Activated T-helper 2 cell treated with anti-CD3 and anti-CD28 coated beads, Interferon-gamma antibody, Interleukin-2, Interleukin-4, amounts not matched to agents 10 μg/mL and 5 μg/mL and 100 μg/mL, durations not matched to agents 14 hours and 24 hours and 36 hours (primary cell): ENCODE data around the gene ATXN2L. TPM values are rescaled to one million over a fixed set of nuclear protein-coding genes. Genes with fewer than 3 reads are reported as not detected.
"Not testable (repeated sequence)": the region's sequence is repeated elsewhere in the genome, so short reads cannot be mapped to it uniquely, and the experiment has no call there.

ENCODE experiments used
- DNase-seq: peaks from one replicate; pipeline ENCODE4 v3.0.0; 2021; ENCODE audit warnings: low spot score
- H3K27ac Mint-ChIP-seq: one replicate; pipeline ENCODE4 v1.8.0; 2021; ENCODE audit warnings: mixed read lengths
- H3K27me3 Mint-ChIP-seq: one replicate; pipeline ENCODE4 v1.8.0; 2021; ENCODE audit warnings: low read depth, mixed read lengths
- H3K36me3 Mint-ChIP-seq: one replicate; pipeline ENCODE4 v1.8.0; 2021; ENCODE audit warnings: low read depth, mixed read lengths
- H3K4me1 Mint-ChIP-seq: one replicate; pipeline ENCODE4 v1.8.0; 2021; ENCODE audit warnings: low read depth, mixed read lengths
- H3K4me3 Mint-ChIP-seq: one replicate; pipeline ENCODE4 v1.8.0; 2021; ENCODE audit warnings: low read depth, mild to moderate bottlenecking, moderate library complexity, mixed read lengths
- H3K9me3 Mint-ChIP-seq: one replicate; pipeline ENCODE4 v1.8.0; 2021; ENCODE audit warnings: mixed read lengths
- intact Hi-C: fragments of 100-400 bp; cut with micrococcal nuclease; formaldehyde crosslinking; loops from one replicate; pipeline ENCODE4 v1.15.1; 2023
- total RNA-seq: library from RNA; stranded (reverse); gene quantifications from 2 replicates; pipeline ENCODE4 v1.2.3, GENCODE V29; 2022

The ATXN2L gene
- 304 and 307 TPM in 2 replicates for total RNA-seq

GRCh38 chr16:28822520-28823290 is at the start of gene ATXN2L:
TSS of gene ATXN2L (plus strand) at chr16:28822999. CDS start at chr16:28823260, 261 bp downstream.
- Mint-ChIP-seq H3K9me3 (no peaks in the 10 kb centered on the region), H3K4me3 (peak within 1 kb of the TSS; percentile 99), H3K27me3 (no peaks in the 10 kb centered on the region), H3K36me3 (peaks cover 54% of the 10 kb centered on the region), H3K4me1 (peaks cover 31% of the 10 kb centered on the region), H3K27ac (peak within 1 kb of the TSS; percentile 100)
- intact Hi-C loops: no loop called here
- peak; percentile 93 for DNase-seq

- H3K9me3 Mint-ChIP-seq, H3K4me1 Mint-ChIP-seq, H3K27me3 Mint-ChIP-seq, H3K4me3 Mint-ChIP-seq, H3K27ac Mint-ChIP-seq, DNase-seq, H3K36me3 Mint-ChIP-seq, intact Hi-C loops: not testable (repeated sequence)
Observed at GRCh38 chr16:28781697-28782096, 41.1 kb upstream of the ATXN2L start.

GRCh38 chr16:28782357-28782756 is 40.4 kb upstream of the ATXN2L start:
- H3K36me3 Mint-ChIP-seq, intact Hi-C loops, H3K4me1 Mint-ChIP-seq, H3K9me3 Mint-ChIP-seq, DNase-seq, H3K4me3 Mint-ChIP-seq, H3K27ac Mint-ChIP-seq, H3K27me3 Mint-ChIP-seq: not testable (repeated sequence)

- H3K27me3 Mint-ChIP-seq, DNase-seq, H3K36me3 Mint-ChIP-seq, H3K9me3 Mint-ChIP-seq, H3K27ac Mint-ChIP-seq, H3K4me1 Mint-ChIP-seq, intact Hi-C loops: not testable (repeated sequence)
- peak overlapping the region; percentile 59 for H3K4me3 Mint-ChIP-seq
Observed at GRCh38 chr16:28802235-28803019, 20.4 kb upstream of the ATXN2L start.

GRCh38 chr16:28807445-28808120 is 15.2 kb upstream of the ATXN2L start:
- H3K36me3 Mint-ChIP-seq, H3K4me3 Mint-ChIP-seq, H3K27me3 Mint-ChIP-seq, H3K27ac Mint-ChIP-seq, H3K4me1 Mint-ChIP-seq, intact Hi-C loops, H3K9me3 Mint-ChIP-seq, DNase-seq: not testable (repeated sequence)

GRCh38 chr16:28820016-28820415 is 2.8 kb upstream of the ATXN2L start:
- Mint-ChIP-seq H3K9me3 (no peaks in the 10 kb centered on the region), H3K36me3 (peaks cover 33% of the 10 kb centered on the region), H3K27me3 (no peaks in the 10 kb centered on the region), H3K27ac (no peak overlapping the region), H3K4me3 (no peak overlapping the region), H3K4me1 (peaks cover 14% of the 10 kb centered on the region)
- intact Hi-C loops: no loop called here
- no peak for DNase-seq

GRCh38 chr16:28820546-28820945 is 2.3 kb upstream of the ATXN2L start:
- Mint-ChIP-seq H3K36me3 (peaks cover 38% of the 10 kb centered on the region), H3K4me3 (peak overlapping the region; percentile 24), H3K4me1 (peaks cover 19% of the 10 kb centered on the region)
- DNase-seq, H3K9me3 Mint-ChIP-seq, H3K27ac Mint-ChIP-seq, intact Hi-C loops, H3K27me3 Mint-ChIP-seq: not testable (repeated sequence)

- peak overlapping the region; percentile 91 for H3K4me3 Mint-ChIP-seq
- H3K27me3 Mint-ChIP-seq: no peaks in the 10 kb centered on the region
- H3K4me1 Mint-ChIP-seq: peaks cover 31% of the 10 kb centered on the region
- peak overlapping the region; percentile 86 for H3K27ac Mint-ChIP-seq
- intact Hi-C loops: no loop called here
- H3K9me3 Mint-ChIP-seq: no peaks in the 10 kb centered on the region
- DNase-seq: no peak
- H3K36me3 Mint-ChIP-seq: peaks cover 47% of the 10 kb centered on the region
Observed at GRCh38 chr16:28821874-28822519, 802 bp upstream of the ATXN2L start.

GRCh38 chr16:28823291-28823872 is 583 bp downstream of the ATXN2L start:
- Mint-ChIP-seq H3K27me3 (no peaks in the 10 kb centered on the region), H3K4me1 (peaks cover 31% of the 10 kb centered on the region), H3K27ac (peak overlapping the region; percentile 100), H3K36me3 (peaks cover 61% of the 10 kb centered on the region), H3K9me3 (no peaks in the 10 kb centered on the region), H3K4me3 (peak overlapping the region; percentile 99)
- intact Hi-C loops: no loop called here
- no peak for DNase-seq

GRCh38 chr16:28823873-28824716 is 1.3 kb downstream of the ATXN2L start:
- intact Hi-C loops: loop anchor here (1.0 kb wide), 2 partner anchors 22 to 39 kb away; partner anchors contain the start of genes SH2B1 and TUFM
- Mint-ChIP-seq H3K27me3 (no peaks in the 10 kb centered on the region), H3K9me3 (no peaks in the 10 kb centered on the region), H3K36me3 (peaks cover 64% of the 10 kb centered on the region), H3K27ac (peak overlapping the region; percentile 100), H3K4me3 (peak overlapping the region; percentile 99), H3K4me1 (peaks cover 31% of the 10 kb centered on the region)
- DNase-seq: peak; percentile 93

- no peaks in the 10 kb centered on the region for H3K27me3 Mint-ChIP-seq
- H3K27ac Mint-ChIP-seq: peak overlapping the region; percentile 100
- H3K4me1 Mint-ChIP-seq: peaks cover 31% of the 10 kb centered on the region
- peak overlapping the region; percentile 99 for H3K4me3 Mint-ChIP-seq
- DNase-seq: no peak
- H3K9me3 Mint-ChIP-seq: no peaks in the 10 kb centered on the region
- intact Hi-C loops: loop anchor here (1.0 kb wide), 2 partner anchors 22 to 39 kb away; partner anchors contain the start of genes SH2B1 and TUFM
- H3K36me3 Mint-ChIP-seq: peaks cover 67% of the 10 kb centered on the region
Observed at GRCh38 chr16:28824717-28824973, 1.8 kb downstream of the ATXN2L start.
